Measurements from ENCODE around the gene WBP1L. TPM values are rescaled to one million over a fixed set of nuclear protein-coding genes. Genes with fewer than 3 reads are reported as not detected.
"Not testable (repeated sequence)": the region's sequence is repeated elsewhere in the genome, so short reads cannot be mapped to it uniquely, and the experiment has no call there.

WBP1L gene
- total RNA-seq, 1 experiment from 2014 or later: 24.1 TPM

DNA sequence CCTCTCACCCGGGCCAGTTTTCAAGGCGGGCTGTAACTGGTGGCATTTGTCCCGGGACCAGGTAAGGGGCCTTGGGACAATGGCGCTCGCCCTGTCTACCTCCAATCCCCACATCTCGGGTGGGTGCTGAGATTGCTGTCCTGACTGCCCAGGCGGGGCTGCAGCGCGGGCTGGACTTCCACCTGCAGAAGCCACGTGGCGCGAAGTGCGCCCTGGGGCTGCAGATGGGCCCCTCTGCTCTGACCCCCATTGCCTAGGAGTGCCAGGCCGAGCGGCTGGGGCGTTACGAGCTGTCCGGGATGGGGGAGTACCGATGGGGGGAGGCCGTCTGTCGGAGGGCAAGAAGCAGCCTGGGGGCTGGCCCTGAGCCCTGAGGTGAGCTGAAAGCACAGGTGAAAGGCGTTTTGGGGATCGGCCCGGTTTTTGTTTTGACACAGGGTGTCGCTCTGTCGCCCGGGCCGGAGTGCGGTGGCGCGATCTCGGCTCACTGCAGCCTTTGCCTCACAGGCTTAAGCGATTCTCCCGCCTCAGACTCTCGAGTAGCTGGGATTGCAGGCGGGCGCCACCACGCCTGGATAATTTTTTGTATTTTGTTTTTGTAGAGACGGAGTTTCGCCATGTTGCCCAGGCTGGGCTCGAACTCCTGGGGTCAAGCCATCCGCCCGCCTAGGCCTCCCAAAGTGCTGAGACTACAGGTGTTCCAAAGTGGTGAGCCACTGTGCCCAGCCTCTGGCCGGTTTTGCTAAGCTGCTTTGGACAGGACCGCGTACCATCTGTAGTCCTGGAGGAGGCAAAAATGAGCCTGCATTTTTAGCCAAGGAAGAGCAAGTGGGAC lies 28.9 kb upstream of the WBP1L start, which contains the start of gene SFXN2:
Gene SFXN2 (plus strand): TSS at position 16 of the 835 bp plus-strand sequence. CDS start 12,001 bp downstream, outside the sequence.
- no peak for DNase-seq
- no peaks in the 10 kb centered on the region for H3K27me3 ChIP-seq
- peak within 1 kb of the TSS; percentile 61 for H3K27ac ChIP-seq
- peak within 1 kb of the TSS; percentile 78 for H3K4me3 ChIP-seq
- H3K4me1 ChIP-seq: peaks cover 25% of the 10 kb centered on the region
- peaks cover 3% of the 10 kb centered on the region for H3K36me3 ChIP-seq
- no peaks in the 10 kb centered on the region for H3K9me3 ChIP-seq (replicated peaks)

GRCh38 chr10:102715880-102716279 lies 27.9 kb upstream of the WBP1L start:
- no peaks in the 10 kb centered on the region for H3K9me3 ChIP-seq (replicated peaks)

DNA sequence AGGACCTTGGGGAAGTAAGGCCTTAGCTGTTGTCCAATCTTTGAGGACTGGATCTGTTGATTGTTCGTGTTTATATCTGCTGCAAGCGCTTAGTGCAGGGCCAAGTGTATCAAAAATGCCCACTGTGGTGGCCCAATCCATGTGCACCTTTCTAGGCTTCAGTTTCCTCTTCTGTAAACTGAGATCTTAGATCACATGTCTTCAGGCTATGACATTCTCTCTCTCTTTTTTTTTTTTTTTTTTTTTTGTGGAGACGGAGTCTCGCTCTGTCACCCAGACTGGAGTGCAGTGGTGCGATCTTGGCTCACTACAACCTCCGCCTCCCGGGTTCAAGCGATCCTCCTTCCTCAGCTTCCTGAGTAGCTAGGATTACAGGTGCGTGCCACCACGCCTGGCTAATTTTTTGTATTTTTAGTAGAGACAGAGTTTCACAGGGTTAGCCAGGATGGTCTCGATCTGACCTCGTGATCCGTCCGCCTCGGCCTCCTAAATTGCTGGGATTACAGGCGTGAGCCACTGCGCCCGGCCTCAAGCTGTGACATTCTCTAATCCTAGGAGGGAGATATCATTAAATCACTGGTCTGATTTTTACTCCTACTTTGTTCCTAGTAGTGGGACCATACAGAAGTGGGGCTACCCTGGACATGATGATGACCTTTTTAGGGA lies 26.7 kb upstream of the WBP1L start:
- not testable (repeated sequence) for DNase-seq; H3K27ac ChIP-seq; H3K4me1 ChIP-seq; H3K4me3 ChIP-seq; H3K9me3 ChIP-seq (replicated peaks); H3K36me3 ChIP-seq; H3K27me3 ChIP-seq

More at GRCh38 chr10:102715880-102716279, 27.9 kb upstream of the WBP1L start:
- peaks cover 3% of the 10 kb centered on the region for H3K36me3 ChIP-seq
- H3K4me1 ChIP-seq: peaks cover 16% of the 10 kb centered on the region
- H3K4me3 ChIP-seq: no peak overlapping the region
- no peak for DNase-seq
- no peaks in the 10 kb centered on the region for H3K27me3 ChIP-seq
- no peak overlapping the region for H3K27ac ChIP-seq

DNA sequence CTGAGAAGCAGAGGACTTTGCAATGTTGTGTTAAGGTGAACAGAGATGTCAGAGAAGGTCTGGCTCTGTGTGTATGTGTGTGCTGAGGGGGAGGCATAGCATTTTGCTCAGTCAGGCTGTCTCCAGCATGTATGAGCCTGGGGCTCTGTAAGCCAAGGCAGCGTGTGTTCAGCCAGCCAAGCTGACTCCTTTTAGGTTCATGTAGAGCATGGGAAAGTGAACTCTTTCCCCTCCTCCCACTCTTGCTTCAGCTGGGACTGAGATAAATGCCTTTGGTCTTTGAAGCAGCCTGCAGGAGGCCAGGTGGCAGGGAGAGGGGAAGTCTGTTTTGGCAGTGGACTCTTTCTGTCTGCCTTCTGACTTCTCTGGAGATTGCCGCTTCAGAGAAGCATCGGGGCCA lies 25.5 kb upstream of the WBP1L start:
- no peaks in the 10 kb centered on the region for H3K9me3 ChIP-seq (replicated peaks)
- H3K36me3 ChIP-seq: peaks cover 3% of the 10 kb centered on the region

DNA sequence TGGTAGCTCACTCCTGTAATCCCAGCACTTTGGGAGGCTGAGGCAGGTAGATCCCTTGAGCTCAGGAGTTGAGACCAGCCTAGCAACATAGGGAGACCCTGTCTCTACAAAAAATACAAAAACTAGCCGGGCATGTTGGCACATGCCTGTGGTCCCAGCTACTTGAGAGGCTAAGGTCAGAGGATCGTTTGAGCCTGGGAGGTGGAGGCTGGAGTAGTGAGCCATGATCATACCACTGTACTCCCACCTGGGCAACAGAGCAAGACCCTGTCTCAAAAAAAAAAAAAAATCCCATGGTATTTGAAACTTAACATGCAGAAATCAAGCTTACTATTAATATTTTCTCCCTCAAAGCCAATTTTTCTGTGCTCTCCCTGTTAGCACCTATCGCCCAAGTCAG lies 23.4 kb upstream of the WBP1L start:
- H3K4me3 ChIP-seq: no peak overlapping the region
- H3K27me3 ChIP-seq: no peaks in the 10 kb centered on the region
- peaks cover 13% of the 10 kb centered on the region for H3K36me3 ChIP-seq
- H3K4me1 ChIP-seq: 0 out of 2 replicates have a peak, but pooled peaks cover 2% of the 10 kb centered on the region
- no peak for DNase-seq
- no peak overlapping the region for H3K27ac ChIP-seq
- no peaks in the 10 kb centered on the region for H3K9me3 ChIP-seq (replicated peaks)

More for the DNA sequence above, 25.5 kb upstream of the WBP1L start:
- Histone ChIP-seq H3K27ac (no peak overlapping the region), H3K4me3 (no peak overlapping the region), H3K27me3 (no peaks in the 10 kb centered on the region), H3K4me1 (0 out of 2 replicates have a peak, but pooled peaks cover 3% of the 10 kb centered on the region)
- DNase-seq: peak in 1 of 2 experiments; percentile 36

DNA sequence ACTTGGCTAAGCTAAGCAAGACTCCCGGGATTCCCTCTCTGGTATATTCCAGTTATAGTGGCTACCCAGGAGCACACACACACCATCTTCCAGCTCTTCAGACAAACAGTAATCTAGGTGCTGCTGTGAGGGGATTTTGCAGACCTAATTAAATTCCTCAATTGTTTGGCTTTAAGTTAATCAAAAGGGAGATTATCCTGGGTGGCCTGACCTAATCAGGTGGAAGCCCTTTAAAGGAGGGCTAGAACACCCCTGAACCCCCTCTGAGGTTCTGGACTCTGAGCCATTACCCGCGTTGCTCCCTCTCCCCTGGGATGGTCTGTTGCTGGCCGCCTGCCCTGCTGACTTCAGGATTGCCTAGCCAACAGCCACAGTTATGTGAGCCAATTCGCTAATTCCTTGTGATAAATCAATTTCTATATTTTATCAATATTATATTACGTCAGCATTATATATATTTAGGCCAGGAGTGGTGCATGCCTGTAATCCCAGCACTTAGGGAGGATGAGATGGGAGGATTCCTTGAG lies 22.9 kb upstream of the WBP1L start:
- Histone ChIP-seq H3K9me3 (replicated peaks) (no peaks in the 10 kb centered on the region), H3K27me3 (no peaks in the 10 kb centered on the region), H3K4me3 (no peak overlapping the region), H3K4me1 (no peaks in the 10 kb centered on the region), H3K27ac (no peak overlapping the region), H3K36me3 (peaks cover 13% of the 10 kb centered on the region)
- no peak for DNase-seq

- Histone ChIP-seq H3K4me3 (no peak overlapping the region), H3K4me1 (no peaks in the 10 kb centered on the region), H3K9me3 (replicated peaks) (no peaks in the 10 kb centered on the region), H3K36me3 (peaks cover 14% of the 10 kb centered on the region), H3K27ac (no peak overlapping the region), H3K27me3 (no peaks in the 10 kb centered on the region)
- DNase-seq: no peak
Observed at GRCh38 chr10:102721954-102722353, 21.8 kb upstream of the WBP1L start.

GRCh38 chr10:102723989-102724388 lies 19.8 kb upstream of the WBP1L start:
- peaks cover 20% of the 10 kb centered on the region for H3K36me3 ChIP-seq
- no peak overlapping the region for H3K4me3 ChIP-seq
- no peak overlapping the region for H3K27ac ChIP-seq
- no peaks in the 10 kb centered on the region for H3K4me1 ChIP-seq
- no peaks in the 10 kb centered on the region for H3K9me3 ChIP-seq (replicated peaks)
- H3K27me3 ChIP-seq: no peaks in the 10 kb centered on the region
- DNase-seq: no peak

GRCh38 chr10:102726274-102726673 lies 17.5 kb upstream of the WBP1L start:
- Histone ChIP-seq H3K27me3 (no peaks in the 10 kb centered on the region), H3K27ac (no peak overlapping the region), H3K4me3 (no peak overlapping the region), H3K36me3 (peaks cover 24% of the 10 kb centered on the region), H3K4me1 (no peaks in the 10 kb centered on the region), H3K9me3 (replicated peaks) (no peaks in the 10 kb centered on the region)
- DNase-seq: no peak

GRCh38 chr10:102727037-102727818 lies 16.5 kb upstream of the WBP1L start:
- no peaks in the 10 kb centered on the region for H3K9me3 ChIP-seq (replicated peaks)
- DNase-seq: no peak
- H3K36me3 ChIP-seq: peaks cover 24% of the 10 kb centered on the region
- H3K4me3 ChIP-seq: no peak overlapping the region
- no peaks in the 10 kb centered on the region for H3K4me1 ChIP-seq
- H3K27ac ChIP-seq: no peak overlapping the region
- no peaks in the 10 kb centered on the region for H3K27me3 ChIP-seq

- no peaks in the 10 kb centered on the region for H3K27me3 ChIP-seq
- peaks cover 20% of the 10 kb centered on the region for H3K36me3 ChIP-seq
- H3K9me3 ChIP-seq (replicated peaks): no peaks in the 10 kb centered on the region
- H3K4me3 ChIP-seq: no peak overlapping the region
- peak; percentile 83 to 90 for DNase-seq
- H3K27ac ChIP-seq: no peak overlapping the region
- no peaks in the 10 kb centered on the region for H3K4me1 ChIP-seq
Observed at GRCh38 chr10:102729029-102730026, 14.4 kb upstream of the WBP1L start.

DNA sequence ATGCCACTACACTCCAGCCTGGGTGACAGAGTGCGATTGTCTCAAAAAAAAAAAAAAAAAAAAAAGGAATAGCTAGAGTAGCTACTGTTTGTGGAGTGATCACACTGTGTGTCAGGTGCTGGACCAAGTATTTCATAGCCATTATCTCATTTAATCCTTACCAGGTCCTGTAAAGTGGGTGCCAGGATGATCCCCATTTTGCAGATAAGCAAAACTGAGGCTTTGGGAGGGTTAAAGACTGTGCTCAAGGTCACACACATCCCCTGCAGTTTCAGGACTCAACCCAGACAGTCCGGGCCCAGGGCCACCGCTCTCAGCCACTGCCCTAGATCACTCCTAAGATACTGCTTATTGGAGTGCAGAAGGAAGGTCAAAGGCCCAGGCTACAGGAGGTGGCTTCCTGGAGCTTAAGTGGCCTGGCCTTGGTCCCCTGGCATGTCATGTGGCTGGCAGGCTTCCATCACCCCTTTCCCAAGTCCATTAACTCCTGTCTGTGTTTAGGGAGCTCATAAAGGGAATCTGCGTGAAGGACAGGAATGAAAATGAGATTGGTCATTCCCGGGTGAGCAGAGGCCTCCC lies 12.4 kb upstream of the WBP1L start:
- Histone ChIP-seq H3K27me3 (no peaks in the 10 kb centered on the region), H3K27ac (no peak overlapping the region), H3K36me3 (peaks cover 18% of the 10 kb centered on the region)

DNA sequence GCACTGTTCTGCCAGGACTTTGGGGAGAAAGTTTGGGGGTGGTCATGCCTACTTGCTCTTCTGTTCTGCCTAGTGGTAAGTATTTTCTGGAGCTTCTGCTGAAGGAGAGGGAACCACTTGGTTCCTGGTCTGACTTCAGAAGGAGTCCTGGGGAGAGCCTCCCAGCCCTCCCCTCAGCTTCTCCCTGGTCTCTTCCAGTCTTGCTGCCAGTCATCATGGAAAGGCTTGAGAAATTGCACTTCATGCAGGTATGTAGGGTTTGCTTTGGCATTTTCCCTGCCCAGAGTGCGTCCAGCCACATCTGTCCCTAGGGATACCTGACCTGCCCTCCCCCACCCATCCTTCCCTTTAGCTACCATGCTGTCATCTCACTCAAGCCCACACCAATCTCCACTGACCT lies 11.1 kb upstream of the WBP1L start:
- DNase-seq: no peak
- Histone ChIP-seq H3K4me1 (no peaks in the 10 kb centered on the region), H3K9me3 (replicated peaks) (no peaks in the 10 kb centered on the region), H3K27me3 (no peaks in the 10 kb centered on the region), H3K4me3 (no peak overlapping the region), H3K27ac (no peak overlapping the region), H3K36me3 (peaks cover 17% of the 10 kb centered on the region)

More for the DNA sequence above, 12.4 kb upstream of the WBP1L start:
- no peaks in the 10 kb centered on the region for H3K4me1 ChIP-seq
- no peaks in the 10 kb centered on the region for H3K9me3 ChIP-seq (replicated peaks)
- DNase-seq: no peak
- H3K4me3 ChIP-seq: no peak overlapping the region
